ENCODE data around the gene THOP1.
"Not testable (repeated sequence)": the region's sequence is repeated elsewhere in the genome, so short reads cannot be mapped to it uniquely, and the experiment has no call there.

Gene THOP1

GRCh38 chr19:2817237-2817829, 32.0 kb downstream of the THOP1 start:
- DNase-seq (ENCODE audit: low spot score), result not testable (repeated sequence)

- DNase-seq (ENCODE audit: low spot score), result peak; percentile 98
These were observed 34.3 kb downstream of the THOP1 start, which contains the start of gene ZNF554 for GRCh38 chr19:2819540-2820111. ZNF554 (plus strand) TSS chr19:2819868; CDS start chr19:2820072, 204 bp downstream.

GRCh38 chr19:2820112-2820702, 34.9 kb downstream of the THOP1 start:
- no peak for DNase-seq (ENCODE audit: low spot score)

GRCh38 chr19:2822846-2823245, 37.5 kb downstream of the THOP1 start:
- no peak for DNase-seq (ENCODE audit: low spot score)

- DNase-seq (ENCODE audit: low spot score), result no peak
These were observed 38.3 kb downstream of the THOP1 start for GRCh38 chr19:2823646-2824045.

GRCh38 chr19:2824129-2824528, 38.8 kb downstream of the THOP1 start:
- no peak for DNase-seq (ENCODE audit: low spot score)

GRCh38 chr19:2827022-2827421, 41.7 kb downstream of the THOP1 start:
- no peak for DNase-seq (ENCODE audit: low spot score)

- DNase-seq (ENCODE audit: low spot score), result no peak
These were observed 42.7 kb downstream of the THOP1 start for GRCh38 chr19:2827840-2828489.

- DNase-seq (ENCODE audit: low spot score), result no peak
These were observed 49.1 kb downstream of the THOP1 start for GRCh38 chr19:2834294-2834871.

- DNase-seq (ENCODE audit: low spot score), result no peak
These were observed 52.1 kb downstream of the THOP1 start for GRCh38 chr19:2837430-2837829.

GRCh38 chr19:2840794-2841791, 55.8 kb downstream of the THOP1 start, which contains the start of gene ZNF555:
ZNF555 (plus strand) TSS chr19:2841475; CDS start chr19:2841573, 98 bp downstream.
- peak; percentile 99 for DNase-seq (ENCODE audit: low spot score)

- no peak for DNase-seq (ENCODE audit: low spot score)
These were observed 56.7 kb downstream of the THOP1 start for GRCh38 chr19:2841855-2842574.

GRCh38 chr19:2845107-2845506, 59.8 kb downstream of the THOP1 start:
- DNase-seq (ENCODE audit: low spot score), result no peak

- DNase-seq (ENCODE audit: low spot score), result no peak
These were observed 61.0 kb downstream of the THOP1 start for GRCh38 chr19:2846180-2846894.

- no peak for DNase-seq (ENCODE audit: low spot score)
These were observed 62.2 kb downstream of the THOP1 start for GRCh38 chr19:2847507-2847906.

GRCh38 chr19:2848616-2849015, 63.3 kb downstream of the THOP1 start:
- DNase-seq (ENCODE audit: low spot score), result no peak

- DNase-seq (ENCODE audit: low spot score), result no peak
These were observed 65.1 kb downstream of the THOP1 start for GRCh38 chr19:2850256-2850925.

- DNase-seq (ENCODE audit: low spot score), result no peak
These were observed 67.3 kb downstream of the THOP1 start for GRCh38 chr19:2852598-2852997.

GRCh38 chr19:2853015-2853606, 67.8 kb downstream of the THOP1 start:
- no peak for DNase-seq (ENCODE audit: low spot score)

Measured in CD4-positive, alpha-beta T cell treated with Interleukin-6 at 100 ng/mL for 8 hours (primary cell).